ENCODE results near the gene RNLS. TPM values are rescaled to one million over a fixed set of nuclear protein-coding genes. Genes with fewer than 3 reads are reported as not detected.

Gene RNLS
- polyA plus RNA-seq, 1 experiment, result 6.1 TPM

- DNase-seq (ENCODE audit: low read depth, low spot score), result no peak
- Histone ChIP-seq H3K4me3 (ENCODE audit: low read depth, low read length) (no peak overlapping the region), H3K27me3 (ENCODE audit: control insufficient read depth, insufficient read depth, low read length) (no peaks in the 10 kb centered on the region), H3K9me3 (ENCODE audit: control insufficient read depth, insufficient read depth, low read length) (no peaks in the 10 kb centered on the region), H3K27ac (ENCODE audit: low read depth, low read length) (no peak overlapping the region)
- no peak for TF ChIP-seq CTCF (IDR thresholded peaks at IDR 0.05; ENCODE audit: low read depth, low read length)
- ChIA-PET POLR2A (interaction anchor here (0.7 kb wide), 1 partner anchor 128 kb away, joined by 4 read pairs; no protein-coding TSS in a partner anchor), CTCF (no interaction called here)
Measured at GRCh38 chr10:88450201-88450600, 132.9 kb downstream of the RNLS start.

- H3K27ac ChIP-seq (ENCODE audit: low read depth, low read length), result no peak overlapping the region
- POLR2A ChIA-PET, result no interaction called here
- DNase-seq (ENCODE audit: low read depth, low spot score), result no peak
Measured at GRCh38 chr10:88442716-88443115, 140.4 kb downstream of the RNLS start.

GRCh38 chr10:88440541-88440940, 142.6 kb downstream of the RNLS start:
- CTCF ChIA-PET, result no interaction called here

More at GRCh38 chr10:88442716-88443115, 140.4 kb downstream of the RNLS start:
- no peaks in the 10 kb centered on the region for H3K27me3 ChIP-seq (ENCODE audit: control insufficient read depth, insufficient read depth, low read length)
- H3K9me3 ChIP-seq (ENCODE audit: control insufficient read depth, insufficient read depth, low read length), result peaks cover 3% of the 10 kb centered on the region; the same call in 1 of the 2 replicates
- H3K4me3 ChIP-seq (ENCODE audit: low read depth, low read length), result no peak overlapping the region
- TF ChIP-seq CTCF (IDR thresholded peaks at IDR 0.05; ENCODE audit: low read depth, low read length), result no peak
- CTCF ChIA-PET, result no interaction called here

GRCh38 chr10:88439932-88440331, 143.2 kb downstream of the RNLS start:
- TF ChIP-seq CTCF (IDR thresholded peaks at IDR 0.05; ENCODE audit: low read depth, low read length), result no peak
- CTCF ChIA-PET, result no interaction called here
- no peaks in the 10 kb centered on the region for H3K27me3 ChIP-seq (ENCODE audit: control insufficient read depth, insufficient read depth, low read length)
- H3K9me3 ChIP-seq (ENCODE audit: control insufficient read depth, insufficient read depth, low read length), result peaks cover 3% of the 10 kb centered on the region; the same call in 1 of the 2 replicates
- no peak overlapping the region for H3K27ac ChIP-seq (ENCODE audit: low read depth, low read length)
- DNase-seq (ENCODE audit: low read depth, low spot score), result no peak
- H3K4me3 ChIP-seq (ENCODE audit: low read depth, low read length), result no peak overlapping the region
- POLR2A ChIA-PET, result no interaction called here

More at GRCh38 chr10:88440541-88440940, 142.6 kb downstream of the RNLS start:
- no peak overlapping the region for H3K4me3 ChIP-seq (ENCODE audit: low read depth, low read length)
- DNase-seq (ENCODE audit: low read depth, low spot score), result no peak
- H3K27me3 ChIP-seq (ENCODE audit: control insufficient read depth, insufficient read depth, low read length), result no peaks in the 10 kb centered on the region
- POLR2A ChIA-PET, result no interaction called here
- peaks cover 3% of the 10 kb centered on the region; the same call in 1 of the 2 replicates for H3K9me3 ChIP-seq (ENCODE audit: control insufficient read depth, insufficient read depth, low read length)
- TF ChIP-seq CTCF (IDR thresholded peaks at IDR 0.05; ENCODE audit: low read depth, low read length), result no peak
- no peak overlapping the region for H3K27ac ChIP-seq (ENCODE audit: low read depth, low read length)

- ChIA-PET POLR2A (no interaction called here), CTCF (no interaction called here)
- no peak for DNase-seq (ENCODE audit: low read depth, low spot score)
- Histone ChIP-seq H3K27ac (ENCODE audit: low read depth, low read length) (no peak overlapping the region), H3K9me3 (ENCODE audit: control insufficient read depth, insufficient read depth, low read length) (no peaks in the 10 kb centered on the region), H3K4me3 (ENCODE audit: low read depth, low read length) (no peak overlapping the region), H3K27me3 (ENCODE audit: control insufficient read depth, insufficient read depth, low read length) (no peaks in the 10 kb centered on the region)
- no peak for TF ChIP-seq CTCF (IDR thresholded peaks at IDR 0.05; ENCODE audit: low read depth, low read length)
Measured at GRCh38 chr10:88437411-88437810, 145.7 kb downstream of the RNLS start.
